A172 (cell line): Measurements from ENCODE around the gene SPDYE17. TPM values are rescaled to one million over a fixed set of nuclear protein-coding genes. Genes with fewer than 3 reads are reported as not detected.
"Not testable (repeated sequence)": the region's sequence is repeated elsewhere in the genome, so short reads cannot be mapped to it uniquely, and the experiment has no call there.

Source experiments
- DNase-seq: peaks from one replicate; pipeline ENCODE4 v3.0.0-alpha.2; 2015; ENCODE audit warnings: low spot score
- total RNA-seq: library from RNA; depleted of rRNA; stranded (reverse); fragments of >200 nt; shearing (Covaris generic); gene quantifications from 2 replicates; pipeline ENCODE4 v1.2.3, GENCODE V29; 2014; rRNA removed

Gene SPDYE17
- not detected in 2 replicates for total RNA-seq

GRCh38 chr7:77032261-77032660 lies at the start of gene SPDYE17:
TSS of gene SPDYE17 (minus strand) at chr7:77032361. CDS start at chr7:77030570, 1,791 bp downstream.
- not testable (repeated sequence) for DNase-seq

- DNase-seq: not testable (repeated sequence)
Measured at GRCh38 chr7:77080236-77080635, 48.1 kb upstream of the SPDYE17 start.

- DNase-seq: not testable (repeated sequence)
Measured at GRCh38 chr7:77079624-77080023, 47.5 kb upstream of the SPDYE17 start.

GRCh38 chr7:77079112-77079511 lies 47.0 kb upstream of the SPDYE17 start:
- DNase-seq: not testable (repeated sequence)

- not testable (repeated sequence) for DNase-seq
Measured at GRCh38 chr7:77077060-77077459, 44.9 kb upstream of the SPDYE17 start.

GRCh38 chr7:77074786-77075396 lies 42.7 kb upstream of the SPDYE17 start:
- DNase-seq: not testable (repeated sequence)

- DNase-seq: not testable (repeated sequence)
Measured at GRCh38 chr7:77071108-77071507, 38.9 kb upstream of the SPDYE17 start.

GRCh38 chr7:77065869-77066268 lies 33.7 kb upstream of the SPDYE17 start:
- DNase-seq: not testable (repeated sequence)

GRCh38 chr7:77063732-77064131 lies 31.6 kb upstream of the SPDYE17 start:
- DNase-seq: not testable (repeated sequence)

GRCh38 chr7:77062557-77062956 lies 30.4 kb upstream of the SPDYE17 start, which contains the start of gene SPDYE18:
TSS of gene SPDYE18 (minus strand) at chr7:77062558. CDS start at chr7:77060512, 2,046 bp downstream.
- not testable (repeated sequence) for DNase-seq

GRCh38 chr7:77026349-77026748 lies 5.8 kb downstream of the SPDYE17 start:
- DNase-seq: not testable (repeated sequence)

- peak; percentile 91 for DNase-seq
Measured at GRCh38 chr7:77010074-77010680, 22.0 kb downstream of the SPDYE17 start.

- peak; percentile 96 for DNase-seq
Measured at GRCh38 chr7:77008000-77008399, 24.2 kb downstream of the SPDYE17 start.

GRCh38 chr7:77006127-77007110 lies 25.7 kb downstream of the SPDYE17 start:
- not testable (repeated sequence) for DNase-seq

- DNase-seq: not testable (repeated sequence)
Measured at GRCh38 chr7:77005461-77006057, 26.6 kb downstream of the SPDYE17 start.

GRCh38 chr7:77004151-77004550 lies 28.0 kb downstream of the SPDYE17 start:
- not testable (repeated sequence) for DNase-seq

- DNase-seq: not testable (repeated sequence)
Measured at GRCh38 chr7:77003241-77003640, 28.9 kb downstream of the SPDYE17 start.

- DNase-seq: not testable (repeated sequence)
Measured at GRCh38 chr7:77002678-77003233, 29.4 kb downstream of the SPDYE17 start.

GRCh38 chr7:77002104-77002503 lies 30.1 kb downstream of the SPDYE17 start:
- DNase-seq: peak; percentile 55

- DNase-seq: not testable (repeated sequence)
Measured at GRCh38 chr7:76999474-77000107, 32.6 kb downstream of the SPDYE17 start.
